Uterus (tissue), 2 donors: ENCODE measurements around the gene OPRL1.

Source experiments
- CTCF ChIP-seq, 4 experiments: fragments of 200-600 bp in 2 of 4; fragments of 450-650 bp in 2 of 4; sonication (generic) in 2 of 4; IDR thresholded peaks; one replicate each; pipeline ENCODE4 v1.5.1; 2016 to 2019; ENCODE audit warnings: antibody characterized with exemption in 4 of 4, mild to moderate bottlenecking in 2 of 4, moderate library complexity in 1 of 4
- POLR2A ChIP-seq, 2 donors: fragments of 450-650 bp; IDR thresholded peaks; one replicate each; pipeline ENCODE4 v1.6.1; 2016; ENCODE audit warnings: antibody characterized with exemption in 2 of 2, mild to moderate bottlenecking in 1 of 2, moderate library complexity in 1 of 2

DNA sequence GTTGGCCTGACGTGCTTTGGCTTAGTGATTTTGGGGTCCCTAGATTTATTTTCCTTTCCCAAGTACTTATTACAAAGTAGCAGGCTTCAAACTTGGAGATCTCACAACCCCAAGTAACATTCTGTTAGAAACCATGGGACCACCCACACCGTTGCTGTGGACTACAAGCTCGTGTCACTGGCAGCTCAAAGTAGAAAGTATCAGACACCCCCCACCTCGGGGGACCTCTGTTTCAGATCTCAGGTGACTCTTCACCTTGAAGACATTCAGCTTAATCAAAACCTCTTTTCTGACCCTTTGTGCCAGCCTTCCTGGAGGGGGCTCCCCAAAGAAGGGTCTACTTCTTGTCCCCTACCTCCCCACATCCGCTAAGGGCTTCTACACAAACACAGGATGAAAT is 68.7 kb downstream of the OPRL1 start:
- TF ChIP-seq CTCF (IDR thresholded peaks at IDR 0.05) (no peak), POLR2A (IDR thresholded peaks at IDR 0.05) (no peak)
